ENCODE measurements around the gene GPHN.

GPHN gene

GRCh38 chr14:67079846-67080245, 571.9 kb downstream of the GPHN start:
- Histone ChIP-seq H3K27me3 (ENCODE audit: control insufficient read depth, insufficient read depth, low read length) (no peaks in the 10 kb centered on the region), H3K27ac (no peak overlapping the region), H3K4me1 (no peaks in the 10 kb centered on the region), H2AFZ (no peak overlapping the region), H3K79me2 (no peaks in the 10 kb centered on the region), H3K9ac (no peak overlapping the region), H3K36me3 (ENCODE audit: control insufficient read depth, insufficient read depth, low read length) (no peaks in the 10 kb centered on the region), H3K9me3 (ENCODE audit: control insufficient read depth, low read length) (no peaks in the 10 kb centered on the region), H3K4me3 (ENCODE audit: low read depth, low read length) (no peak overlapping the region), H3K4me2 (ENCODE audit: low read length) (no peak overlapping the region)
- no peak for TF ChIP-seq CTCF (IDR thresholded peaks at IDR 0.05)

- Histone ChIP-seq H3K36me3 (ENCODE audit: control insufficient read depth, insufficient read depth, low read length) (no peaks in the 10 kb centered on the region), H3K4me2 (ENCODE audit: low read length) (no peak overlapping the region), H3K4me1 (no peaks in the 10 kb centered on the region), H3K4me3 (ENCODE audit: low read depth, low read length) (no peak overlapping the region), H3K9me3 (ENCODE audit: control insufficient read depth, low read length) (peaks cover 3% of the 10 kb centered on the region), H3K9ac (no peak overlapping the region), H2AFZ (no peak overlapping the region), H3K27me3 (ENCODE audit: control insufficient read depth, insufficient read depth, low read length) (no peaks in the 10 kb centered on the region), H3K27ac (no peak overlapping the region), H3K79me2 (no peaks in the 10 kb centered on the region)
- no peak for TF ChIP-seq CTCF (IDR thresholded peaks at IDR 0.05)
Observed at GRCh38 chr14:67108230-67108629, 600.3 kb downstream of the GPHN start.

GRCh38 chr14:67111022-67111421, 603.1 kb downstream of the GPHN start:
- Histone ChIP-seq H3K9me3 (ENCODE audit: control insufficient read depth, low read length) (peaks cover 3% of the 10 kb centered on the region), H3K36me3 (ENCODE audit: control insufficient read depth, insufficient read depth, low read length) (no peaks in the 10 kb centered on the region), H3K4me1 (no peaks in the 10 kb centered on the region), H3K4me2 (ENCODE audit: low read length) (no peak overlapping the region), H3K9ac (no peak overlapping the region), H3K27ac (no peak overlapping the region), H3K79me2 (no peaks in the 10 kb centered on the region), H3K4me3 (ENCODE audit: low read depth, low read length) (no peak overlapping the region), H3K27me3 (ENCODE audit: control insufficient read depth, insufficient read depth, low read length) (no peaks in the 10 kb centered on the region), H2AFZ (no peak overlapping the region)
- no peak for TF ChIP-seq CTCF (IDR thresholded peaks at IDR 0.05)

DNA sequence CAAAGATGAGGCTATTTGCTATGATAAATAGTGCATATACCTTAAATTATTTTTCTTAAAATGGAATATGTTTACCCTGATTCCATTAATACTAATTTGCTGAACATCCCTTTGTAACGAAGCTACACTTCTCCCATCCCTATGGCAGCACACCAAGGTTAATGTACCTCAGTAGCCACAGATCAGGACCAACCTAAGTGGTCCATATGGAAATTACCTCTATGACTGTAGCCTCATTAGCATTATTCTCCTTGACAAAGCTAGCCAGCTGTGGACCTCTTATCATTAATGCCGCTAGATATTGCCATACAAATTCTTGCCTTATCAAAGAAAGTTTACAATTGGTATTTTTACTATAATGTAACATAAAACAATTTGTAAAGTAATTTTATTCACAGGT, 604.4 kb downstream of the GPHN start:
- Histone ChIP-seq H3K9ac (no peak overlapping the region), H3K4me2 (ENCODE audit: low read length) (no peak overlapping the region), H3K36me3 (ENCODE audit: control insufficient read depth, insufficient read depth, low read length) (no peaks in the 10 kb centered on the region), H3K4me1 (no peaks in the 10 kb centered on the region), H3K27ac (no peak overlapping the region), H2AFZ (no peak overlapping the region), H3K4me3 (ENCODE audit: low read depth, low read length) (no peak overlapping the region), H3K9me3 (ENCODE audit: control insufficient read depth, low read length) (no peaks in the 10 kb centered on the region), H3K27me3 (ENCODE audit: control insufficient read depth, insufficient read depth, low read length) (no peaks in the 10 kb centered on the region), H3K79me2 (no peaks in the 10 kb centered on the region)
- TF ChIP-seq CTCF (IDR thresholded peaks at IDR 0.05), result no peak

DNA sequence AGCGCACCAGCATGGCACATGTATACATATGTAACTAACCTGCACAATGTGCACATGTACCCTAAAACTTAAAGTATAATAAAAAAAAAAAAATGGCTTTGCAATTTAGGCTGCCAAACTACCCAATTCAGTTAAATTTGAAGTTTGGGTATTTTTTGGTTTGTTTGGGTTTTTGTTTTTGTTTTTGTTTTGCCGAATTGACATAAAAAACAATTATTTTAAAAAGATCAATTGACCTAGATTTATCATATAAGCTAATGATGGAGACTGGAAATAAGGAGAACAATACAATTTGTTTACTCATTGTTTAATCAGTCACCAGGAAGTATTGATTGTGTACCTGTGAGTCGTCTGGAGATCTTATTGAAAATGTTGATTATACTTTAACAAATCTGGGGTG, 619.2 kb downstream of the GPHN start:
- no peak for TF ChIP-seq CTCF (IDR thresholded peaks at IDR 0.05)
- Histone ChIP-seq H2AFZ (no peak overlapping the region), H3K4me3 (ENCODE audit: low read depth, low read length) (no peak overlapping the region), H3K27ac (no peak overlapping the region), H3K4me2 (ENCODE audit: low read length) (no peak overlapping the region), H3K36me3 (ENCODE audit: control insufficient read depth, insufficient read depth, low read length) (no peaks in the 10 kb centered on the region), H3K79me2 (no peaks in the 10 kb centered on the region), H3K9ac (no peak overlapping the region), H3K9me3 (ENCODE audit: control insufficient read depth, low read length) (no peaks in the 10 kb centered on the region), H3K4me1 (no peaks in the 10 kb centered on the region), H3K27me3 (ENCODE audit: control insufficient read depth, insufficient read depth, low read length) (no peaks in the 10 kb centered on the region)
